Mucosa of descending colon (tissue), 3 donors: ENCODE results near the gene MORC3. TPM values are rescaled to one million over a fixed set of nuclear protein-coding genes. Genes with fewer than 3 reads are reported as not detected.
"Not testable (repeated sequence)": the region's sequence is repeated elsewhere in the genome, so short reads cannot be mapped to it uniquely, and the experiment has no call there.

Experiments
- ATAC-seq: fragments of 200-7000 bp; cut with Tn5 transposase; one replicate; pipeline ENCODE4 v1.9.1; 2020; ENCODE audit warnings: mild to moderate bottlenecking, moderate library complexity
- DNase-seq, 3 donors: peaks; one replicate each; pipeline ENCODE4 v3.0.0-alpha.2; 2020
- H3K36me3 ChIP-seq: fragments of 200-600 bp; one replicate; pipeline ENCODE4 v1.8.0; 2021; ENCODE audit warnings: low read depth, mild to moderate bottlenecking
- H3K4me1 ChIP-seq: fragments of 200-600 bp; one replicate; pipeline ENCODE4 v1.8.0; 2021; ENCODE audit warnings: low read depth, mild to moderate bottlenecking
- H3K4me3 ChIP-seq: fragments of 200-600 bp; one replicate; pipeline ENCODE4 v1.8.0; 2021; ENCODE audit warnings: mild to moderate bottlenecking
- H3K9me3 ChIP-seq: fragments of 200-600 bp; one replicate; pipeline ENCODE4 v1.8.0; 2021; ENCODE audit warnings: mild to moderate bottlenecking
- CTCF ChIP-seq: fragments of 200-600 bp; IDR thresholded peaks from one replicate; pipeline ENCODE4 v1.8.0; 2022; ENCODE audit warnings: antibody characterized with exemption, mild to moderate bottlenecking
- intact Hi-C, 2 donors: fragments of 100-400 bp; cut with DNase I in 1 of 2; cut with micrococcal nuclease in 1 of 2; formaldehyde crosslinking; loops; one replicate each; pipeline versions ENCODE4 v1.11.0 to v1.11.1; 2022; cut with DNase I, micrococcal nuclease
- total RNA-seq, 3 donors: library from RNA; stranded (reverse); fragmentation: NEBNext Ultra II Directional in 2 of 3; extraction: Animal tissue kit (Norgen Biotek cat#: 25700) in 2 of 3; gene quantifications; one replicate each; pipeline versions ENCODE4 v1.2.1 to v1.2.4, GENCODE V29; 2021 to 2023
- donor health status: DM: no; HTN: no; CAD: no; lungs with moderate emphysema.
- donor health status: DM: no; HTN: no; CAD: no.
- donor health status: DM: no; HTN: yes; CAD: no.

MORC3 gene
- total RNA-seq, 3 donors from 2014 or later, result 27.9 to 42.1 (median 29.9) TPM

- Histone ChIP-seq H3K36me3 (no peaks in the 10 kb centered on the region), H3K4me3 (no peak overlapping the region), H3K9me3 (no peaks in the 10 kb centered on the region), H3K4me1 (peaks cover 5% of the 10 kb centered on the region)
- TF ChIP-seq CTCF, result no peak
- intact Hi-C loops, result no loop called here
- ATAC-seq (no peak), DNase-seq (no peak)
Observed at GRCh38 chr21:36386031-36386642, 66.1 kb downstream of the MORC3 start.

DNA sequence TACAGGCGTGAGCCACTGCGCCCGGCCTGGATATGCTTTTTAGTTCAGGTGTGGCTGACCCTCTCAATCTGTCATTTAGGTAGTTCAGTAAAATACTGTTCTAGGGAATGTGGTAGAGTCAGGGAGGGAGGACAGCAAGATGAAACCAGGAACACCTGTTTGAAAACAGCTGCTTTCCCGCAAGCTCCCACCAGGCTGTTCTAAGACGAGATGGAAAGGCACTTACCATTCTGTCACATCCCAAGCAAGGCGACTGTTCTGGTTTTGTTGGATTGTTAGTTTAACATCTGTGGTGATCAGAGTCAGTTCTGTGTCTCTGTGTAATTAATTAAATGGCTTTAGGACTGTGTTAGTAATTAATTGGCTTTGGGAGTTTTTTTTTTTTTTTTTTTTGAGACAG is 68.1 kb downstream of the MORC3 start:
- ATAC-seq (no peak), DNase-seq (no peak)
- no peak for TF ChIP-seq CTCF
- intact Hi-C loops, result no loop called here
- no peak overlapping the region for H3K4me3 ChIP-seq
- no peaks in the 10 kb centered on the region for H3K36me3 ChIP-seq
- H3K9me3 ChIP-seq, result no peaks in the 10 kb centered on the region
- H3K4me1 ChIP-seq, result peaks cover 5% of the 10 kb centered on the region

DNA sequence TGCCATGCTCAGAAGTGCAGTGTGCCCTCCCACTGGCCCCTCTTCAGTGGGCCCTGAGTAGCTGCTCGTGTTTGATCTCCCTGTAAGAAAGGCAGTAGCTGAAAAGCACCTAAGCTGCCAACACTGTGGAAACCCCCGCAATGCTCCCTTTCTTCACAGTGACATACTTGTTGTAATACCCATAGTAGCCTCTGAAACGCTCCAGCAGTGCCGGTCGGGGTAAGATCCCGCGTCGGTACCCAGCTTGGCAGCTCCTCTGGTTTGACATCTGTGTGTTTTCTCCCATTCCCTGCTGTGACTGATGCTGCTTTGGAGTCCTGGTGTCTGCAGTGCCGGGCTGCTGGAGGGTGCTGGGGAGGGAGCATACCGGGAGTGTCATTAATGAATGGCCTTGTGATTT is 68.8 kb downstream of the MORC3 start:
- intact Hi-C loops, result no loop called here
- H3K36me3 ChIP-seq, result no peaks in the 10 kb centered on the region
- TF ChIP-seq CTCF, result no peak
- ATAC-seq, result no peak
- no peak overlapping the region for H3K4me3 ChIP-seq
- H3K4me1 ChIP-seq, result peaks cover 5% of the 10 kb centered on the region
- no peak for DNase-seq
- H3K9me3 ChIP-seq, result no peaks in the 10 kb centered on the region

DNA sequence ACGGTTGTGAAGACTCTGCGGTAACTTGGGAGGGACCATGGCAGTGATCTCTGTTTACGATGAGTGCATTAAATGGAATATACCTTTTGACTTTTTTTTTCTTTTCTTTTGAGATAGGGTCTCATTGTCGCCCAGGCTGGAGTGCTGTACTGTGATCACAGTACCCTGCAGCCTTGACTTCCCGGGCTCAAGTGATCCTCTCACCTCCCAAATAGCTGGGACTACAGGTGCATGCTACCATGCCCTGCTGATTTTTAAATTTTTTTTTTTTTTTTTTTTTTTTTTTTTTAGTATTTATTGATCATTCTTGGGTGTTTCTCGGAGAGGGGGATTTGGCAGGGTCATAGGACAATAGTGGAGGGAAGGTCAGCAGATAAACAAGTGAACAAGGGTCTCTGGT is 71.7 kb downstream of the MORC3 start:
- intact Hi-C loops, DNase-seq, ATAC-seq, H3K4me1 ChIP-seq, H3K36me3 ChIP-seq, H3K4me3 ChIP-seq, H3K9me3 ChIP-seq: not testable (repeated sequence)

GRCh38 chr21:36395353-36396111 is 75.5 kb downstream of the MORC3 start:
- no peak for DNase-seq
- no peaks in the 10 kb centered on the region for H3K9me3 ChIP-seq
- no peaks in the 10 kb centered on the region for H3K36me3 ChIP-seq
- H3K4me1 ChIP-seq, result no peaks in the 10 kb centered on the region
- no peak for ATAC-seq
- H3K4me3 ChIP-seq, result no peak overlapping the region
- no peak for TF ChIP-seq CTCF
- intact Hi-C loops, result no loop called here

- Histone ChIP-seq H3K4me1 (no peaks in the 10 kb centered on the region), H3K9me3 (no peaks in the 10 kb centered on the region), H3K4me3 (no peak overlapping the region), H3K36me3 (no peaks in the 10 kb centered on the region)
- no peak for DNase-seq
- ATAC-seq, result no peak
- TF ChIP-seq CTCF, result no peak
- intact Hi-C loops, result no loop called here
Observed at GRCh38 chr21:36396325-36396724, 76.3 kb downstream of the MORC3 start.
